NCI-H1930 (cell line): ENCODE data around the gene ACKR3.

Experiments
- DNase-seq, 2 experiments: peaks; one replicate each; lab custom pipeline; 2025; lab: John Stamatoyannopoulos, UW

Gene ACKR3

DNA sequence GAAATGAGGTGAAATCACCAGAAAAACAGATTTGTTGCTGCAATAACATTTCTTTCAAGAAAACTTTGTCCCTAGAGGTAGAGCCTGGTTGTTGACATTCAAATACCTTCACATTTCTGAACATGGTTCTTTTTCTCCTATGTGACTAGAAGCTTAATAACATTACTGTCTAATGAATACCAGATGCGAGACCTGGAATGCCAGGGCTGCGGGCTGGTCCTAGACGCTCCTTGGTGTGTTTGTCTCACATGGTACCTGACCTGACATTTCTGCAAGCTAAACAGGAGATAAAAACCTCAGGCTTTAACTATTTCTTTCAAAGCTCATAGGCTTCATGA is 38.5 kb downstream of the ACKR3 start:
- no peak for DNase-seq

GRCh38 chr2:236608710-236609109 is 39.1 kb downstream of the ACKR3 start:
- no peak for DNase-seq

DNA sequence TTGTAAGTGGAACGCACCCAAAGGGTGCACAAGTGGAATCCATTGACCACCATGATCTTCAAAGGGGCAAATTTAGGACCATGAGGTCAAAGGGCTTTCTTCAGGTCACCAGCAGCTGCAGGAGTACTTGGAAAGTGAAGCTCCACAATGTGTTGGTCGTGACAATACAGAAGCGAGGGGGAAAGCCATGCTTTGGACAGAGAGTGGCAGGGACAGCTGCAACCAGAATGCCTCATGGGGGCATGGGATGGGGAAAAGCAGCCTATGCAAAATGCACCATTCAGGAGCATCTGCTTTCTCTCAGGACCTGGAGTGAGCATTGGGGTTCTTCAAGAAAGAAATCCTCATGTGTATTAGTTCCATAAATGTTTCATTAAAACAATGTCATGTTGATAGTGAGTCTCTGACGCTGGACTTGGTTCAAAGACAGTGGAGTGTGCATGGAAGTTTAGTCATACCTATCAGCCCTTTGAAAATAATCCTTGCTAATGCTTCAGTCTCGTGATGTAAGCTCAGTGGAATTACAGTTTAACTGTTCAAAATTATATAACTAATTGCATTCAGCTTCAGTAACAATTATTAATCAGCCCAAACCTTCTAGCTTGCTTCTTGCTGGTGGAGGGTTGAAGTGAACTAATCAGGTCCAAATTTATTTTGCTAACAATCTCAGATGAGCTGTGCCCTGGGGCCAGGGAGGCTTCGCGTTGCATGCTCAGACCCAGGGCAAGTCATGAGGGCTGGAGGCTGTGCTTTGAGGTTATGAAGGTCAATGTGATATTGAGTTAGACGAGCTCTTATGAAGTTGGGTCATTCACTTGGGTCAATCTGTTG is 41.6 kb downstream of the ACKR3 start:
- no peak for DNase-seq

- no peak for DNase-seq
Observed at GRCh38 chr2:236612737-236613136, 43.1 kb downstream of the ACKR3 start.

- no peak for DNase-seq
Observed at GRCh38 chr2:236613612-236614011, 44.0 kb downstream of the ACKR3 start.

DNA sequence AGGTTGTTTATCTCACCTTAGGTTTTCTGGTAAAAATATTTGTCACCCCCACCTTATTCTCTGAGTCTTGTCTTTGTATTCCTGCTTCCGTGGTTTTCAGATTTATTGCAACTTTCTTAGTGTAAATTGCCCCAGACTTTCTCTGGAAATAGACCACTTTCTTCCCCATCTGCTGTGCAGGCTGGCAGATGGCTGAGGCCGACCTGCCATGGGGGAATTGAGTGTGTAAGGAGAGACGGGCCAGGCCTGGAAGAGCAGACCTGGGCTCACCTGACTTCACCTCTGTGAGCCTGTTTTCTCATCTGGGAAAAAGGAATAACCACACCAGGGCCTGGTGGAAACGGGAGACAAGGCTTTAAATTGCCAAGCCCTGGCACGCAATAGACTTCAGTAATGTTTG is 44.9 kb downstream of the ACKR3 start:
- DNase-seq, result no peak

GRCh38 chr2:236616031-236616430 is 46.4 kb downstream of the ACKR3 start:
- DNase-seq, result no peak

GRCh38 chr2:236616624-236617023 is 47.0 kb downstream of the ACKR3 start:
- DNase-seq, result no peak

DNA sequence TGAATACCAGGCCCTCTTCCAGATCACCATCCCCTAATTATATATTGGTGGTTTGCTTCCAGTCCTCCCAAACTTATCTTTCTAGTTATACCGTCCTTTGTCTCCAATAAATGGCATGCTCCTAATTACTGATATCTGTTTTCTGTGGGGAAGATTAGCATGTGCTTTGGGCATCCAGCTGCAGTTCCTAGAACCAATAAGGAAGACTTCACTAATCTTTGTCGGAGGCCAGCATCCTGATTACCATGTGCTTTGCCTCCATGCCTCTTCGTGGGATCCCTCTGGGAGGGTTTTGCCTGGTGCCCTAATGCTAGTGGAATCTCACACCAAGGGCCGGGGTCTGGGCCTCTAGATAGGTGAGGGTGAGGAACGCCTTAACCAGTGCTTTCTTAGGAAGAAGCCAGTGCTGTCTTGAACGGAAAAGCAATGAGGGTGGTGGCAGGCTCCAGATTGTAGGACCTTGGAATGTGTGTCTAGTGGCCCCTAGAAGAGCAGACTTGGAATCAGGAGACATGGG is 47.7 kb downstream of the ACKR3 start:
- no peak for DNase-seq

GRCh38 chr2:236617796-236618195 is 48.2 kb downstream of the ACKR3 start:
- no peak for DNase-seq

DNA sequence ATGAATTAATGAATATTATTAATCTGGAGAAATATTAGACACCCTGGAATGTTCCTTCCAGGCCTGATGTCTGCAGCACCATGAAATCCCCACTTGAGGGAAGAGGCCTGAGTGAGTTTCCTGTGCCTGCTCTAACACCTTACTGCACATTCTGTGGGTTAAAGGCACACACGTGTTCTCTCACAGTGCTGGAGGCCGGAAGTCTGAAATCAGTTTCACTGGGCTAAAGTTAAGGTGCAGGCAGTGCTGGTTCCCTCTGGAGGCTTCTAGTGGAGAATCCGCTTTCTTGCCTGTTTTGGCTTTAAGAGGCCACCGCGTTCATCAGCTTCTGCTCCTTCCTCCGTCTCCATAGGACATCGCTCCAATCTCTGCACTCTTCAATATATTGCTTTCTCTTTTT is 48.7 kb downstream of the ACKR3 start:
- DNase-seq, result no peak

GRCh38 chr2:236619910-236620612 is 50.4 kb downstream of the ACKR3 start:
- DNase-seq, result no peak

DNA sequence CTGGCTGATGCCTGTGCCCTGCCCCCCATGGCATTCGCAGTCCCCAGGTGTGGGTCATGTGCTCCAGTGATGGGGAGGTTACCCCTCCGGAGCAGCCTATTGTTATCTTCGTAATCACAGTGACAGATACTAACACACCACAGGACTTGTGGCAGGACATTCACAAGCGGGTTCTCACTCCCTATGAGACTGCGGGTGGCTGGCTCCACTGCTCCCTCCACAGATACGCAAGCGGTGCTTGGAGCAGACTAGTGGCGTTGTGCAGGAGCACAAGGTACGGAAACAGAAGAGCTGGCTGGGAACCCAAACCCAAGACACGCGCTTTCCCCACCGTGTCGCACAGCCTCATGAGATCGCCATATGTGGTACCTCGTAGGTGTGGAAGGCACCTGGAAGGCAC is 52.2 kb downstream of the ACKR3 start:
- no peak for DNase-seq

GRCh38 chr2:236622201-236622600 is 52.6 kb downstream of the ACKR3 start:
- DNase-seq, result no peak

- no peak for DNase-seq
Observed at GRCh38 chr2:236622660-236623059, 53.0 kb downstream of the ACKR3 start.

DNA sequence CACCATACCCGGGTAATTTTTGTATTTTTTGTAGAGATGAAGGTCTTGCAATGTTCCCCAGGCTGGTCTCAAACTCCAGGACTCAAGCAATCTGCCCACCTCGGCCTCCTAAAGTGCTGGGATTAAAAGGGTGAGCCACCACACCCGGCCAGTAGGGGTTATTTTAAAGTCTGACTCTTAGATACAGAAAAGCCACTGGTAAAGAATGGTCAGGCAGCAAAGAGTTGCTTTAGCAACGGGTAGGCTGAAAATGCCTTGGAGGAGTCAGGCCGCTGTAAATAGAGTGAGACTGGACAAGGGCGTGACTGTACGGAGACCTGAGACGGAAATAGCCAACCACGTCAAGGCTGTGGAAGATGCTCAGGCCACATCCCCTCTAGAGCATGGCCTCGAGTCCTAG is 54.2 kb downstream of the ACKR3 start:
- no peak for DNase-seq

DNA sequence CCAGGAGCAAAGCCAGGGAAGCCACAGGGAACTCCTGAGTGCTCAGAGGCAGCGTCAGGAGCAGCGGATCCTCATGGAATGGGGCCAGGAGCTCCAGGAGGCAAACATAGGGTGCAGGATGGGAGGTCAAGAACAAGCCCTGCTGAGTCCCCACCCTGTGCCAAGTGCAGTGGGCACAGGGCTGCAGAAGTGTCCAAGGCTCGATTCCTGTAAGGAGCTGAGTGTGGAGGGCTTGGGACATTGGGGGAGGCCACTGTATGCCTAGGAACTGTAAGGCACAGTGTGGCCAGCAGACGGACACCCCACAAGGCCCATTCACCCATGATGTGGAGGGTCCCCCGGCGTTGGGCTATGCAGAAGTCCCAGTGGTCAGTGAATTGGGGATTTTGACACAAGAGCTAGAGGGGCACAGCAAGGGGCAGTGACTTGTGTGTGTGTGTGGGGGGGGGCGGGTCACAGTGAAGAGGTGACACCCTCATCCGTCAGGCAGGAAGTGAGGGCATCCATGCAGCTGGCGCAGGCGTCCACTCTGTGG is 55.6 kb downstream of the ACKR3 start:
- no peak for DNase-seq

DNA sequence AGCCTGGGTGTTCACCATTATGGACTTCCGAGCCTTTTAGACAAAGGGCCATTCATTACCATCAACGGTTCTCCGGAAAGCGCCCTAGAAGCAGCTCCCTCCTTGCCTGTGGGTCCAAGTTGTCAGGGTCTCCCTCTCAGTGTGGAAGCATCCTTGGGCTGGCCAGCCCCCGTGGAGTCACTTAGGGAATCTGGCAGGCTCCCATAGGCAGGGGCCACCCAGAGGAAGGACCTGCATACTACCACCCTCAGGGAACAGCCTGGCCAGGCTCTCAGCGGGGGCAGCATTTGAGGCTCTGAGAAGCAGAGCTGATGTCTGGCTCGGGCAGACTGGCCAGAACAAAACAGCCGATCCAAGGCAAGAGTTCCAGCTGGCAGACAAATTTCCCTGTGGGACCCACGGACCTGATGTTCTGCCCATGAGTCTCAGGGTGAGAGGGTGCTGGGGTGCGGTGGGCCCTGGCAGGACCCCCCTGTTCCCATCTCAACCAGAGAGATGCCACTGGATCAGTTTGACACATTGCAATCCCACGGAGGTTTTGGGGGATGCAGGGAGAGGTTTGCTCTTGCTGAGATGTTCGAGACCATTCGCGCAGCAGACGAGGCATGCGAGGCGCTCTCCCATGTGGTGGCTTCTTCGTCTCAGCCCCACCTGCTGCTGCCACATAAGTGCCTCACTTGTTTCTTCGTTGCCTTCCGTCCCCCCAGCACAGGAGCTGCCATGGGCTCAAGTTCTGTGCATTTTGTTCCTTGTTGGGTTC is 56.9 kb downstream of the ACKR3 start:
- DNase-seq, result no peak

DNA sequence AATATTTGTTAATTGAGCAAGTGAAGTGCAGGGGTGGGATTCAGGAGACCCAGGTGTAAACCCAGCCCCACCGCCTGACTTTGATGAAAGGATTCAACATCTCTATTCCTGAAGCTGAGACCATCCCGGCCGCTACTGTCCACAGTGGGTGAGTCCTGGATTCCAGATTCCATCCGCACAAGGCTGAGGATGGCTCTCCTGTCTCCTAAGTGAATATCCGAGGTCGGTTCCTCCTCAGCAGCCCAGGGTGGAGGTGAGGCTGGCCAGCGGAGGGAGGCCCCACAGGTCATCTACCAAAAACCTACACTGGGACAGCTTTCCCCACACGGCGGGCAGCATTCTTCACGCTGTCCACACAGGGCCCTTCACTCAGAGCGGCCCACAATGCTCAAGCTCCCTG is 57.6 kb downstream of the ACKR3 start:
- DNase-seq, result no peak

DNA sequence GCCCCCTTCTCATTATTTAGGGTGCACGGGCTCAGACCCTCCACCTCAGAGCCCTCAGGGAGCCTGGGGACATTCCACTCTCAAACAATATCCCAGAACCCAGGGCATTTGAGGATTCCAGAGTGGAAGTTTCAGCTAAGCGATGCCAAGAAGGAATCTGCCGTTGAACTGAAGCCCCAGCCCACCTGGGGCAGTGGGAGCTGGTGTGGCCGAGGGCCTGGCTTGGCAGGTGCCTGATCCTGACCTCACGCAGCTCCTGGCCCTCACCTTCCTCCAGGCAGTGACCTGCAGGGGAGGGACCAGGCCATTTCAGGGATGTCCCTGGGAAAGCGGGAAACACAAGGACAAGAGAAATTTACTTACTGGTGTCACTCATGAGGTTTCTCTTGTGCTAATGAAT is 58.2 kb downstream of the ACKR3 start:
- DNase-seq, result no peak

- DNase-seq, result no peak
Observed at GRCh38 chr2:236628256-236628901, 58.8 kb downstream of the ACKR3 start.
